Liver (tissue), 9 donors: ENCODE data around the gene GPR42. TPM values are rescaled to one million over a fixed set of nuclear protein-coding genes. Genes with fewer than 3 reads are reported as not detected.

Source experiments
- DNase-seq: peaks from one replicate; pipeline ENCODE4 v3.0.0-alpha.2; 2017; ENCODE audit warnings: low spot score
- H3K27ac ChIP-seq, 2 donors: one replicate each; pipeline ENCODE4 v1.7.0; 2013; ENCODE audit warnings: inconsistent platforms in 2 of 2, low read length in 2 of 2, control low read depth in 1 of 2, low read depth in 1 of 2, mild to moderate bottlenecking in 1 of 2
- H3K27me3 ChIP-seq, 4 donors: one replicate each; pipeline versions ENCODE4 v1.6.1 to v1.7.0; 2013; ENCODE audit warnings: low read length in 3 of 4, inconsistent platforms in 1 of 4, mild to moderate bottlenecking in 1 of 4, moderate library complexity in 1 of 4; ENCODE audit not compliant: control insufficient read depth in 4 of 4, insufficient read depth in 4 of 4
- H3K36me3 ChIP-seq, 4 donors: one replicate each; pipeline versions ENCODE4 v1.6.1 to v1.7.0; 2013; ENCODE audit warnings: low read length in 3 of 4, mild to moderate bottlenecking in 3 of 4, low read depth in 1 of 4, moderate library complexity in 1 of 4; ENCODE audit not compliant: control insufficient read depth in 4 of 4, insufficient read depth in 3 of 4
- H3K4me1 ChIP-seq, 4 donors: one replicate each; pipeline versions ENCODE4 v1.6.1 to v1.7.0; 2013; ENCODE audit warnings: low read length in 3 of 4, mild to moderate bottlenecking in 3 of 4, moderate library complexity in 1 of 4; ENCODE audit not compliant: control insufficient read depth in 4 of 4, insufficient read depth in 4 of 4
- H3K4me3 ChIP-seq, 3 donors: one replicate each; pipeline versions ENCODE4 v1.6.1 to v1.7.0; 2013; ENCODE audit warnings: low read length in 3 of 3, control low read depth in 1 of 3, low read depth in 1 of 3, mild to moderate bottlenecking in 1 of 3
- H3K9ac ChIP-seq, 2 donors: one replicate each; pipeline ENCODE4 v1.7.0; 2013; ENCODE audit warnings: low read length in 2 of 2, mild to moderate bottlenecking in 2 of 2, moderate library complexity in 2 of 2, control low read depth in 1 of 2, low read depth in 1 of 2
- H3K9me3 ChIP-seq, 4 donors: one replicate each; pipeline versions ENCODE4 v1.6.1 to v1.7.0; 2013; ENCODE audit warnings: low read length in 3 of 4; ENCODE audit not compliant: control insufficient read depth in 4 of 4
- ATF3 ChIP-seq: IDR thresholded peaks from 2 replicates; pipeline ENCODE4 v1.6.1; 2016; ENCODE audit warnings: antibody characterized with exemption
- EGR1 ChIP-seq, 2 donors: IDR thresholded peaks; 2 replicates each; pipeline ENCODE4 v1.6.1; 2016 to 2018; ENCODE audit warnings: antibody characterized with exemption in 2 of 2, low read depth in 2 of 2
- FOXA1 ChIP-seq: IDR thresholded peaks from 2 replicates; pipeline ENCODE4 v1.6.1; 2016; ENCODE audit warnings: antibody characterized with exemption
- FOXA2 ChIP-seq: IDR thresholded peaks from 2 replicates; pipeline ENCODE4 v1.6.1; 2016; ENCODE audit warnings: antibody characterized with exemption
- GABPA ChIP-seq, 2 donors: IDR thresholded peaks in 1 of 2; conservative IDR thresholded peaks in 1 of 2; 2 replicates each; pipeline ENCODE4 v1.6.1; 2016; ENCODE audit warnings: antibody characterized with exemption in 2 of 2, mild to moderate bottlenecking in 1 of 2, moderate library complexity in 1 of 2
- HNF4A ChIP-seq, 2 donors: conservative IDR thresholded peaks; 2 replicates each; pipeline ENCODE4 v1.6.1; 2016; ENCODE audit warnings: antibody characterized with exemption in 2 of 2, mild to moderate bottlenecking in 2 of 2
- HNF4G ChIP-seq: IDR thresholded peaks from 2 replicates; pipeline ENCODE4 v1.6.1; 2016; ENCODE audit warnings: antibody characterized with exemption
- JUND ChIP-seq, 2 donors: IDR thresholded peaks; 2 replicates each; pipeline ENCODE4 v1.6.1; 2016; ENCODE audit warnings: antibody characterized with exemption in 2 of 2
- NR2F2 ChIP-seq: IDR thresholded peaks from 2 replicates; pipeline ENCODE4 v1.6.1; 2016; ENCODE audit warnings: antibody characterized with exemption
- RAD21 ChIP-seq, 2 donors: IDR thresholded peaks; 2 replicates each; pipeline ENCODE4 v1.6.1; 2016; ENCODE audit warnings: antibody characterized with exemption in 2 of 2, mild to moderate bottlenecking in 2 of 2
- RXRA ChIP-seq, 2 donors: IDR thresholded peaks; 2 replicates each; pipeline ENCODE4 v1.6.1; 2017 to 2018; ENCODE audit warnings: antibody characterized with exemption in 2 of 2, mild to moderate bottlenecking in 1 of 2
- SP1 ChIP-seq: IDR thresholded peaks from 2 replicates; pipeline ENCODE4 v1.6.1; 2018; ENCODE audit warnings: antibody characterized with exemption, mild to moderate bottlenecking
- YY1 ChIP-seq: IDR thresholded peaks from 2 replicates; pipeline ENCODE4 v1.6.1; 2016; ENCODE audit warnings: antibody characterized with exemption, mild to moderate bottlenecking
- WGBS: extraction: QIAGEN DNeasy Blood & Tissue Kit; methylation state at CpG from one replicate; pipeline ENCODE4 v1.1.7; 2013; 5-methylcytosine and 5-hydroxymethylcytosine counted together
- polyA plus RNA-seq, 2 donors: library from polyadenylated mRNA; stranded (reverse) in 1 of 2; unstranded in 1 of 2; fragments of 200-250 nt in 1 of 2; fragments of >200 nt in 1 of 2; fragmentation: Nextera tagmentation in 1 of 2; extraction: Ambion mirVana in 1 of 2; gene quantifications; one replicate each; pipeline versions ENCODE4 v1.2.1 to v1.2.3, GENCODE V29; 2013 to 2015
- total RNA-seq, 2 donors: library from RNA; depleted of rRNA; stranded (reverse); fragments of >200 nt; gene quantifications; one replicate each; pipeline ENCODE4 v1.2.3, GENCODE V29; 2014
- TF ChIP-seq, protein P1 (sequence below): fragments of 150-350 bp; IDR thresholded peaks from 2 replicates; pipeline ENCODE4 v1.5.1; 2017; ENCODE audit warnings: improper control_type of control experiment, low read depth, low read length; ENCODE audit not compliant: missing input control
- TF ChIP-seq, protein P2 (sequence below): IDR thresholded peaks from 2 replicates; pipeline ENCODE4 v1.6.1; 2016; ENCODE audit warnings: antibody characterized with exemption
- TF ChIP-seq, protein P3 (sequence below): IDR thresholded peaks from 2 replicates; pipeline ENCODE4 v1.6.1; 2016; ENCODE audit warnings: antibody characterized with exemption
- donor health status: healthy.
- donor health status: healthy.
- donor health status: healthy.
- donor health status: healthy.
- donor health status: healthy.

Gene GPR42
- total and polyA plus RNA-seq, 4 donors, result not detected

DNA sequence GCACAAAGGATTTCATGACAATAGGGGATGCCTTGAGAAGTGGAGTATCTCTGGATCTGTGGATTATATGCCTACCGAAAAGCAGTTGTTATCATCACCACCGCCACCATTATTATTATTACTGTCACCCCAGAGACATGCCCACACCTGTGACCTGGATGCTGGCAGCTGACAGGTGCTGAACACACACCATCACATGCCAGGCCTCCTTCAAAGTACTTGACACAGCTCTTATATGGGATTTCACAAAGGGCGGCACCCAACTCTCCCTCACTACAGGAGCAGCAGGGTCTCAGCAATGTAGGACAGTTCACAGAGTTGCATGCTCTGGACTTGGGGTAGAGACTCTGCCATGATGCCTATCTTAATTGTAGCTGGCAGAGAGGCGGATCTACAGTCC is 5.6 kb upstream of the GPR42 start (continued):
- TF ChIP-seq, protein P1, sequence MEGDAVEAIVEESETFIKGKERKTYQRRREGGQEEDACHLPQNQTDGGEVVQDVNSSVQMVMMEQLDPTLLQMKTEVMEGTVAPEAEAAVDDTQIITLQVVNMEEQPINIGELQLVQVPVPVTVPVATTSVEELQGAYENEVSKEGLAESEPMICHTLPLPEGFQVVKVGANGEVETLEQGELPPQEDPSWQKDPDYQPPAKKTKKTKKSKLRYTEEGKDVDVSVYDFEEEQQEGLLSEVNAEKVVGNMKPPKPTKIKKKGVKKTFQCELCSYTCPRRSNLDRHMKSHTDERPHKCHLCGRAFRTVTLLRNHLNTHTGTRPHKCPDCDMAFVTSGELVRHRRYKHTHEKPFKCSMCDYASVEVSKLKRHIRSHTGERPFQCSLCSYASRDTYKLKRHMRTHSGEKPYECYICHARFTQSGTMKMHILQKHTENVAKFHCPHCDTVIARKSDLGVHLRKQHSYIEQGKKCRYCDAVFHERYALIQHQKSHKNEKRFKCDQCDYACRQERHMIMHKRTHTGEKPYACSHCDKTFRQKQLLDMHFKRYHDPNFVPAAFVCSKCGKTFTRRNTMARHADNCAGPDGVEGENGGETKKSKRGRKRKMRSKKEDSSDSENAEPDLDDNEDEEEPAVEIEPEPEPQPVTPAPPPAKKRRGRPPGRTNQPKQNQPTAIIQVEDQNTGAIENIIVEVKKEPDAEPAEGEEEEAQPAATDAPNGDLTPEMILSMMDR, result no peak

GRCh38 chr19:35368378-35368777 is 2.5 kb upstream of the GPR42 start:
- Histone ChIP-seq H3K27ac (no peak overlapping the region), H3K36me3 (no peaks in the 10 kb centered on the region), H3K27me3 (no peaks in the 10 kb centered on the region), H3K4me3 (no peak overlapping the region), H3K9ac (no peak overlapping the region), H3K9me3 (no peaks in the 10 kb centered on the region), H3K4me1 (no peaks in the 10 kb centered on the region)
- no peak for DNase-seq
- WGBS, result 65% methylated on average over 1 of the region's 1 CpG
- TF ChIP-seq, protein P2, sequence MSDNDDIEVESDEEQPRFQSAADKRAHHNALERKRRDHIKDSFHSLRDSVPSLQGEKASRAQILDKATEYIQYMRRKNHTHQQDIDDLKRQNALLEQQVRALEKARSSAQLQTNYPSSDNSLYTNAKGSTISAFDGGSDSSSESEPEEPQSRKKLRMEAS, result no peak
- TF ChIP-seq YY1 (no peak), NR2F2 (no peak), ATF3 (no peak), RAD21 (IDR thresholded peaks at IDR 0.05) (no peak), HNF4A (conservative IDR thresholded peaks at IDR 0.05) (no peak), JUND (IDR thresholded peaks at IDR 0.05) (no peak), FOXA1 (no peak), FOXA2 (no peak), GABPA (IDR thresholded peaks at IDR 0.05 in 1 of 2, conservative IDR thresholded peaks at IDR 0.05 in 1 of 2) (no peak), EGR1 (IDR thresholded peaks at IDR 0.05; ENCODE audit: low read depth in 2 of 2) (no peak), HNF4G (no peak)
- TF ChIP-seq, protein P3, sequence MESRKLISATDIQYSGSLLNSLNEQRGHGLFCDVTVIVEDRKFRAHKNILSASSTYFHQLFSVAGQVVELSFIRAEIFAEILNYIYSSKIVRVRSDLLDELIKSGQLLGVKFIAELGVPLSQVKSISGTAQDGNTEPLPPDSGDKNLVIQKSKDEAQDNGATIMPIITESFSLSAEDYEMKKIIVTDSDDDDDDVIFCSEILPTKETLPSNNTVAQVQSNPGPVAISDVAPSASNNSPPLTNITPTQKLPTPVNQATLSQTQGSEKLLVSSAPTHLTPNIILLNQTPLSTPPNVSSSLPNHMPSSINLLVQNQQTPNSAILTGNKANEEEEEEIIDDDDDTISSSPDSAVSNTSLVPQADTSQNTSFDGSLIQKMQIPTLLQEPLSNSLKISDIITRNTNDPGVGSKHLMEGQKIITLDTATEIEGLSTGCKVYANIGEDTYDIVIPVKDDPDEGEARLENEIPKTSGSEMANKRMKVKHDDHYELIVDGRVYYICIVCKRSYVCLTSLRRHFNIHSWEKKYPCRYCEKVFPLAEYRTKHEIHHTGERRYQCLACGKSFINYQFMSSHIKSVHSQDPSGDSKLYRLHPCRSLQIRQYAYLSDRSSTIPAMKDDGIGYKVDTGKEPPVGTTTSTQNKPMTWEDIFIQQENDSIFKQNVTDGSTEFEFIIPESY, result no peak

GRCh38 chr19:35369522-35369921 is 1.3 kb upstream of the GPR42 start:
- H3K9ac ChIP-seq, result no peak overlapping the region
- H3K4me3 ChIP-seq, result no peak overlapping the region
- no peak overlapping the region for H3K27ac ChIP-seq
- no peak for DNase-seq
- H3K36me3 ChIP-seq, result no peaks in the 10 kb centered on the region
- no peak for TF ChIP-seq SP1
- TF ChIP-seq EGR1 (IDR thresholded peaks at IDR 0.05; ENCODE audit: low read depth in 2 of 2), result no peak
- TF ChIP-seq FOXA2, result no peak
- no peak for TF ChIP-seq NR2F2
- no peak for TF ChIP-seq RAD21 (IDR thresholded peaks at IDR 0.05)
- no peak for TF ChIP-seq RXRA (IDR thresholded peaks at IDR 0.05)
- no peak for TF ChIP-seq HNF4A (conservative IDR thresholded peaks at IDR 0.05)
- no peak for TF ChIP-seq ATF3
- TF ChIP-seq, protein P1, result no peak
- TF ChIP-seq, protein P2, result no peak
- TF ChIP-seq, protein P3, result no peak
- no peak for TF ChIP-seq GABPA (IDR thresholded peaks at IDR 0.05 in 1 of 2, conservative IDR thresholded peaks at IDR 0.05 in 1 of 2)
- no peaks in the 10 kb centered on the region for H3K9me3 ChIP-seq
- H3K4me1 ChIP-seq, result no peaks in the 10 kb centered on the region
- no peaks in the 10 kb centered on the region for H3K27me3 ChIP-seq
